ENCODE results near the gene MZB1. TPM values are rescaled to one million over a fixed set of nuclear protein-coding genes. Genes with fewer than 3 reads are reported as not detected.

Gene MZB1
- total RNA-seq, 1 experiment from 2014 or later: 1.1 TPM

DNA sequence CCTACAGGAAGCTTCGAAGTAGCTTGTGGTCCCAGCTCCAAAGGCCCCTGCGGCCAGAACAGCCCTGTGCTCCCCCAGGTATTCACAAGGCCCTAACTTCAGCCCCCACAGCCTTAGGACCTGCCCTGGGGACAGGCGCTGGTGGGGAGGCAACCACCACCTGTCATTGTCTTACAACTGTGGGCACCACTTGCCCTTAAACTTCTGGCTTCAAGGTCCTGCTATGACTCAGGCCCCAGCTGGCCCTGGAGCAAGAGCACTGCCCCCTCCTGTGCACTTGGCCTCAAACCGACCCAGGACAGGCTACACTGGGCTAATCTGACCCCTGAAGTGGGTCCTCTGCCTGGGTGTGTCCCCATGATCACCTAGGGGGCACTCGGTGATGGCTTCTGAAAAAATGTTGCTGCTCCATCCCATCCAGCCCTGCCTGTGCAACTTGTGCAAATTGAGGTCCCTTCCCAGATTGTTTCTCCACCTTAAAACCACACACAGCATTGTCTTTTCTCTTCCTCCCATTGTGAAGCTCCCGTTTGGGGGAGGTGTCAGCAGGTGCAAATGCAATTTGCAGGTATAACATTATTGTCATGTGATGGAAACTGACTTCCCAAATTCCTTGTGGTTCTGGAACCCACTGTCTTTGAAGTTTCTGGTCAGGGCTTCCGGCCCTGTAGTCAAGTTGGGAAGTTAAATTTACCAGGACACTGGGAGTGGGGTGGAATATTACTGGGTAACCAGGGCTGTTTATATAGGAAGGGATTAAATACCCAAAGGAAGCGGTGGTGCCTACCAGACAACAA lies 6.3 kb upstream of the MZB1 start (continued):
- TF ChIP-seq, protein P1, sequence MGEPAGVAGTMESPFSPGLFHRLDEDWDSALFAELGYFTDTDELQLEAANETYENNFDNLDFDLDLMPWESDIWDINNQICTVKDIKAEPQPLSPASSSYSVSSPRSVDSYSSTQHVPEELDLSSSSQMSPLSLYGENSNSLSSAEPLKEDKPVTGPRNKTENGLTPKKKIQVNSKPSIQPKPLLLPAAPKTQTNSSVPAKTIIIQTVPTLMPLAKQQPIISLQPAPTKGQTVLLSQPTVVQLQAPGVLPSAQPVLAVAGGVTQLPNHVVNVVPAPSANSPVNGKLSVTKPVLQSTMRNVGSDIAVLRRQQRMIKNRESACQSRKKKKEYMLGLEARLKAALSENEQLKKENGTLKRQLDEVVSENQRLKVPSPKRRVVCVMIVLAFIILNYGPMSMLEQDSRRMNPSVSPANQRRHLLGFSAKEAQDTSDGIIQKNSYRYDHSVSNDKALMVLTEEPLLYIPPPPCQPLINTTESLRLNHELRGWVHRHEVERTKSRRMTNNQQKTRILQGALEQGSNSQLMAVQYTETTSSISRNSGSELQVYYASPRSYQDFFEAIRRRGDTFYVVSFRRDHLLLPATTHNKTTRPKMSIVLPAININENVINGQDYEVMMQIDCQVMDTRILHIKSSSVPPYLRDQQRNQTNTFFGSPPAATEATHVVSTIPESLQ (CRISPR knock-in tag; IDR thresholded peaks at IDR 0.05): no peak
- no peak for TF ChIP-seq TEAD4 (CRISPR knock-in tag; IDR thresholded peaks at IDR 0.05)
- TF ChIP-seq, protein P2, sequence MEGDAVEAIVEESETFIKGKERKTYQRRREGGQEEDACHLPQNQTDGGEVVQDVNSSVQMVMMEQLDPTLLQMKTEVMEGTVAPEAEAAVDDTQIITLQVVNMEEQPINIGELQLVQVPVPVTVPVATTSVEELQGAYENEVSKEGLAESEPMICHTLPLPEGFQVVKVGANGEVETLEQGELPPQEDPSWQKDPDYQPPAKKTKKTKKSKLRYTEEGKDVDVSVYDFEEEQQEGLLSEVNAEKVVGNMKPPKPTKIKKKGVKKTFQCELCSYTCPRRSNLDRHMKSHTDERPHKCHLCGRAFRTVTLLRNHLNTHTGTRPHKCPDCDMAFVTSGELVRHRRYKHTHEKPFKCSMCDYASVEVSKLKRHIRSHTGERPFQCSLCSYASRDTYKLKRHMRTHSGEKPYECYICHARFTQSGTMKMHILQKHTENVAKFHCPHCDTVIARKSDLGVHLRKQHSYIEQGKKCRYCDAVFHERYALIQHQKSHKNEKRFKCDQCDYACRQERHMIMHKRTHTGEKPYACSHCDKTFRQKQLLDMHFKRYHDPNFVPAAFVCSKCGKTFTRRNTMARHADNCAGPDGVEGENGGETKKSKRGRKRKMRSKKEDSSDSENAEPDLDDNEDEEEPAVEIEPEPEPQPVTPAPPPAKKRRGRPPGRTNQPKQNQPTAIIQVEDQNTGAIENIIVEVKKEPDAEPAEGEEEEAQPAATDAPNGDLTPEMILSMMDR (IDR thresholded peaks at IDR 0.05): no peak

DNA sequence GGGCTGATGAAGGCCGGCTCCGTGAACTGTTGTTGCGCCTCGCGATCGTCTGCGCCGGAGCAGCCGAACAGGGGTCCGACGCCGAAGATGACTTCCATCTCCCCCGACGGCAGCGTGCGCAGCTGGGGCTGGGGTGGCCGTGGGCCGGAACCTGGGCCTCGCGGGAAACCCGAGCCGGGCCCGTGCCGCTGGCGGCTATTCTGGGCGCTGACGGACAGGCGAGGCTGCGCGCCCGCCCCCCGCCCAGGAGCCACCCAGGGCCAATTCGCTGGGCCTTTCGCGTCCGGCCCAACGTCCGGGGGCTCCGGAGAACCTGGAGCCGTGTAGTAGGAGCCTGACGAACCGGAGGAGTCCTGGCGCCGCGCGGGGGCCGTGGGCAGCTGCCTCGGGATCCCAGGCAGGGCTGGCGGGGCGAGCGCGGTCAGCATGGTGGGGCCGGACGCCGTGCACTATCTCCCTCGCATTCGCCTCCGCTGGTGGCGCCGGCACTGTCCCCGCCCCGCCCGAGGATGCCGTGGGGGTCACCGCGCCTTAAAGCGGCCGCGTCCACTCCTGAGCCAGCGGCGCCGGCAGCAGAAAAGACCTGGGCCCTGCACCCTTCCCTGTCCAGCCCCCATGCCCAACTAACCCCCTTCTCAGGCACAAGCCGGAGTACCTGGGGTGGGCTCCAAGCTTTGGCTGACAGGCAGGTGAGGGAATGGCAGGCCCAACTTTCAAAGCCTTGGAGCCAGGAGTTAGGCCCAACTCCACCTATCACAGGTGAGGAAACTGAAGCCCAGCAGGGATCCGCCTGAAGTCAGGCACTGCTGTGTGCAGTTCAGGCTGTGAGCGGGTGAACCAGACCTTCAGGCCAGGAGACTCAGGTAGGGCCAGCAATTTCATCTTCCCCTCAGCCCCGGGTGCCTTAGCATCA lies 5.2 kb upstream of the MZB1 start, which contains the start of gene PROB1:
PROB1 (minus strand) TSS at position 451 of the 913 bp plus-strand sequence; CDS start at position 428, 23 bp downstream.
- ChIA-PET POLR2A (interaction anchor here (1.8 kb wide), 1 partner anchor 9 kb away, joined by 4 read pairs; the partner anchor contains the start of gene SPATA24), CTCF (interaction anchor here (0.6 to 5.6 kb wide), 4 partner anchors 8 to 201 kb away, joined by 3 to 31 read pairs (median 11); partner anchors contain the start of genes PAIP2 and SPATA24)
- H3K9me3 Mint-ChIP-seq: no peaks in the 10 kb centered on the region
- peaks cover 28% of the 10 kb centered on the region for H3K4me1 Mint-ChIP-seq
- H3K27me3 Mint-ChIP-seq (ENCODE audit: low read depth): peaks cover 39% of the 10 kb centered on the region
- DNase-seq (ENCODE audit: low spot score) (no peak), ATAC-seq (peak; percentile 0; the same call in 1 of the 2 replicates)
- H3K27ac Mint-ChIP-seq: no peak within 1 kb of the TSS
- peaks cover 13% of the 10 kb centered on the region for H3K36me3 Mint-ChIP-seq
- H3K4me3 Mint-ChIP-seq: peak within 1 kb of the TSS; percentile 87
- TF ChIP-seq, protein P3, sequence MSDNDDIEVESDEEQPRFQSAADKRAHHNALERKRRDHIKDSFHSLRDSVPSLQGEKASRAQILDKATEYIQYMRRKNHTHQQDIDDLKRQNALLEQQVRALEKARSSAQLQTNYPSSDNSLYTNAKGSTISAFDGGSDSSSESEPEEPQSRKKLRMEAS (CRISPR knock-in tag; IDR thresholded peaks at IDR 0.05): peak; percentile 6; the same call in 1 of the 2 replicates
- TF ChIP-seq ZNF416 (CRISPR knock-in tag; IDR thresholded peaks at IDR 0.05) (no peak), ZNF121 (CRISPR knock-in tag; IDR thresholded peaks at IDR 0.05) (no peak), SP1 (CRISPR knock-in tag; conservative IDR thresholded peaks at IDR 0.05) (peak; percentile 28; the same call in 1 of the 2 replicates), FOXK1 (CRISPR knock-in tag; IDR thresholded peaks at IDR 0.05) (peak; percentile 24; the same call in 1 of the 2 replicates), ATF1 (CRISPR knock-in tag; IDR thresholded peaks at IDR 0.05) (no peak), ZNF263 (CRISPR knock-in tag; IDR thresholded peaks at IDR 0.05; ENCODE audit: low read depth) (0 out of 2 replicates have a peak, but pooled peaks have one; percentile 18), OVOL2 (CRISPR knock-in tag; IDR thresholded peaks at IDR 0.05; ENCODE audit: borderline replicate concordance) (no peak), CREM (CRISPR knock-in tag; IDR thresholded peaks at IDR 0.05) (no peak), NR1H2 (CRISPR knock-in tag; IDR thresholded peaks at IDR 0.05) (no peak), ZNF317 (CRISPR knock-in tag; IDR thresholded peaks at IDR 0.05; ENCODE audit: borderline replicate concordance, low read depth) (0 out of 2 replicates have a peak, but pooled peaks have one; percentile 16), JAZF1 (CRISPR knock-in tag; IDR thresholded peaks at IDR 0.05) (no peak)
- TF ChIP-seq, protein P4, sequence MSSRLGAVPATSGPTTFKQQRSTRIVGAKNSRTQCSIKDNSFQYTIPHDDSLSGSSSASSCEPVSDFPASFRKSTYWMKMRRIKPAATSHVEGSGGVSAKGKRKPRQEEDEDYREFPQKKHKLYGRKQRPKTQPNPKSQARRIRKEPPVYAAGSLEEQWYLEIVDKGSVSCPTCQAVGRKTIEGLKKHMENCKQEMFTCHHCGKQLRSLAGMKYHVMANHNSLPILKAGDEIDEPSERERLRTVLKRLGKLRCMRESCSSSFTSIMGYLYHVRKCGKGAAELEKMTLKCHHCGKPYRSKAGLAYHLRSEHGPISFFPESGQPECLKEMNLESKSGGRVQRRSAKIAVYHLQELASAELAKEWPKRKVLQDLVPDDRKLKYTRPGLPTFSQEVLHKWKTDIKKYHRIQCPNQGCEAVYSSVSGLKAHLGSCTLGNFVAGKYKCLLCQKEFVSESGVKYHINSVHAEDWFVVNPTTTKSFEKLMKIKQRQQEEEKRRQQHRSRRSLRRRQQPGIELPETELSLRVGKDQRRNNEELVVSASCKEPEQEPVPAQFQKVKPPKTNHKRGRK (CRISPR knock-in tag; IDR thresholded peaks at IDR 0.05; ENCODE audit: borderline replicate concordance): no peak
- TF ChIP-seq, protein P5, sequence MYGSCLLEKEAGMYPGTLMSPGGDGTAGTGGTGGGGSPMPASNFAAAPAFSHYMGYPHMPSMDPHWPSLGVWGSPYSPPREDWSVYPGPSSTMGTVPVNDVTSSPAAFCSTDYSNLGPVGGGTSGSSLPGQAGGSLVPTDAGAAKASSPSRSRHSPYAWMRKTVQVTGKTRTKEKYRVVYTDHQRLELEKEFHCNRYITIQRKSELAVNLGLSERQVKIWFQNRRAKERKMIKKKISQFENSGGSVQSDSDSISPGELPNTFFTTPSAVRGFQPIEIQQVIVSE (CRISPR knock-in tag; IDR thresholded peaks at IDR 0.05; ENCODE audit: borderline replicate concordance): no peak
- TF ChIP-seq, protein P6, sequence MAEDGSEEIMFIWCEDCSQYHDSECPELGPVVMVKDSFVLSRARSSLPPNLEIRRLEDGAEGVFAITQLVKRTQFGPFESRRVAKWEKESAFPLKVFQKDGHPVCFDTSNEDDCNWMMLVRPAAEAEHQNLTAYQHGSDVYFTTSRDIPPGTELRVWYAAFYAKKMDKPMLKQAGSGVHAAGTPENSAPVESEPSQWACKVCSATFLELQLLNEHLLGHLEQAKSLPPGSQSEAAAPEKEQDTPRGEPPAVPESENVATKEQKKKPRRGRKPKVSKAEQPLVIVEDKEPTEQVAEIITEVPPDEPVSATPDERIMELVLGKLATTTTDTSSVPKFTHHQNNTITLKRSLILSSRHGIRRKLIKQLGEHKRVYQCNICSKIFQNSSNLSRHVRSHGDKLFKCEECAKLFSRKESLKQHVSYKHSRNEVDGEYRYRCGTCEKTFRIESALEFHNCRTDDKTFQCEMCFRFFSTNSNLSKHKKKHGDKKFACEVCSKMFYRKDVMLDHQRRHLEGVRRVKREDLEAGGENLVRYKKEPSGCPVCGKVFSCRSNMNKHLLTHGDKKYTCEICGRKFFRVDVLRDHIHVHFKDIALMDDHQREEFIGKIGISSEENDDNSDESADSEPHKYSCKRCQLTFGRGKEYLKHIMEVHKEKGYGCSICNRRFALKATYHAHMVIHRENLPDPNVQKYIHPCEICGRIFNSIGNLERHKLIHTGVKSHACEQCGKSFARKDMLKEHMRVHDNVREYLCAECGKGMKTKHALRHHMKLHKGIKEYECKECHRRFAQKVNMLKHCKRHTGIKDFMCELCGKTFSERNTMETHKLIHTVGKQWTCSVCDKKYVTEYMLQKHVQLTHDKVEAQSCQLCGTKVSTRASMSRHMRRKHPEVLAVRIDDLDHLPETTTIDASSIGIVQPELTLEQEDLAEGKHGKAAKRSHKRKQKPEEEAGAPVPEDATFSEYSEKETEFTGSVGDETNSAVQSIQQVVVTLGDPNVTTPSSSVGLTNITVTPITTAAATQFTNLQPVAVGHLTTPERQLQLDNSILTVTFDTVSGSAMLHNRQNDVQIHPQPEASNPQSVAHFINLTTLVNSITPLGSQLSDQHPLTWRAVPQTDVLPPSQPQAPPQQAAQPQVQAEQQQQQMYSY (CRISPR knock-in tag; IDR thresholded peaks at IDR 0.05): peak; percentile 53; the same call in 1 of the 2 replicates
- TF ChIP-seq, protein P7, sequence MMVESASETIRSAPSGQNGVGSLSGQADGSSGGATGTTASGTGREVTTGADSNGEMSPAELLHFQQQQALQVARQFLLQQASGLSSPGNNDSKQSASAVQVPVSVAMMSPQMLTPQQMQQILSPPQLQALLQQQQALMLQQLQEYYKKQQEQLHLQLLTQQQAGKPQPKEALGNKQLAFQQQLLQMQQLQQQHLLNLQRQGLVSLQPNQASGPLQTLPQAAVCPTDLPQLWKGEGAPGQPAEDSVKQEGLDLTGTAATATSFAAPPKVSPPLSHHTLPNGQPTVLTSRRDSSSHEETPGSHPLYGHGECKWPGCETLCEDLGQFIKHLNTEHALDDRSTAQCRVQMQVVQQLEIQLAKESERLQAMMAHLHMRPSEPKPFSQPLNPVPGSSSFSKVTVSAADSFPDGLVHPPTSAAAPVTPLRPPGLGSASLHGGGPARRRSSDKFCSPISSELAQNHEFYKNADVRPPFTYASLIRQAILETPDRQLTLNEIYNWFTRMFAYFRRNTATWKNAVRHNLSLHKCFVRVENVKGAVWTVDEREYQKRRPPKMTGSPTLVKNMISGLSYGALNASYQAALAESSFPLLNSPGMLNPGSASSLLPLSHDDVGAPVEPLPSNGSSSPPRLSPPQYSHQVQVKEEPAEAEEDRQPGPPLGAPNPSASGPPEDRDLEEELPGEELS (CRISPR knock-in tag; IDR thresholded peaks at IDR 0.05): peak; percentile 18; the same call in 1 of the 2 replicates

All from WTC11 (cell line).